Osteoblast (primary cell): ENCODE measurements around the gene SOX6. TPM values are rescaled to one million over a fixed set of nuclear protein-coding genes. Genes with fewer than 3 reads are reported as not detected.
A peak's percentile ranks its signal among the peaks of the same experiment; 100 is the strongest.

Experiments used
- DNase-seq: peaks from one replicate; pipeline ENCODE4 v3.0.0; 2011; ENCODE audit warnings: low spot score, mixed read lengths; ENCODE audit not compliant: insufficient read length; ENCODE audit errors: missing footprints
- H2AFZ ChIP-seq: 2 replicates; pipeline ENCODE4 v1.6.0; 2011; ENCODE audit warnings: mild to moderate bottlenecking, low read length
- H3K27ac ChIP-seq: 2 replicates; pipeline ENCODE4 v1.5.1; 2011; ENCODE audit warnings: mild to moderate bottlenecking, low read depth, low read length, moderate library complexity
- H3K27me3 ChIP-seq: 2 replicates; pipeline ENCODE4 v1.6.0; 2012; ENCODE audit warnings: mild to moderate bottlenecking, control low read depth, inconsistent platforms, low read length, moderate library complexity; ENCODE audit not compliant: insufficient read depth
- H3K36me3 ChIP-seq: 2 replicates; pipeline ENCODE4 v1.5.1; 2011; ENCODE audit warnings: mild to moderate bottlenecking, low read length, control low read depth, moderate library complexity; ENCODE audit not compliant: insufficient read depth
- H3K4me1 ChIP-seq: 2 replicates; pipeline ENCODE4 v1.5.1; 2011; ENCODE audit warnings: mild to moderate bottlenecking, low read length, control low read depth, moderate library complexity; ENCODE audit not compliant: insufficient read depth
- H3K4me2 ChIP-seq: 2 replicates; pipeline ENCODE4 v1.6.0; 2011; ENCODE audit warnings: mild to moderate bottlenecking, low read length; ENCODE audit not compliant: insufficient read depth
- H3K4me3 ChIP-seq: fragments of 200-600 bp; sonication (generic); 3 replicates; pipeline ENCODE4 v1.5.1; 2012; ENCODE audit warnings: mild to moderate bottlenecking, low read length, inconsistent platforms; ENCODE audit not compliant: insufficient read depth
- H3K79me2 ChIP-seq: 2 replicates; pipeline ENCODE4 v1.6.0; 2012; ENCODE audit warnings: mild to moderate bottlenecking, low read length, control low read depth, inconsistent platforms; ENCODE audit not compliant: insufficient read depth
- H3K9me3 ChIP-seq: 2 replicates; pipeline ENCODE4 v1.5.1; 2011; ENCODE audit warnings: low read depth, low read length, control low read depth
- H4K20me1 ChIP-seq: 2 replicates; pipeline ENCODE4 v1.6.0; 2012; ENCODE audit warnings: mild to moderate bottlenecking, low read length, control low read depth; ENCODE audit not compliant: insufficient read depth
- CTCF ChIP-seq: IDR thresholded peaks from 2 replicates; pipeline ENCODE4 v1.5.1; 2011; ENCODE audit warnings: mild to moderate bottlenecking, low read depth, low read length, moderate library complexity; ENCODE audit errors: extremely low read depth
- total RNA-seq: library from RNA; depleted of rRNA; stranded (reverse); fragments of >200 nt; gene quantifications from 2 replicates; pipeline ENCODE4 v1.2.3, GENCODE V29; 2012

SOX6 gene
- total RNA-seq, 1 donor = 3.3 TPM

DNA sequence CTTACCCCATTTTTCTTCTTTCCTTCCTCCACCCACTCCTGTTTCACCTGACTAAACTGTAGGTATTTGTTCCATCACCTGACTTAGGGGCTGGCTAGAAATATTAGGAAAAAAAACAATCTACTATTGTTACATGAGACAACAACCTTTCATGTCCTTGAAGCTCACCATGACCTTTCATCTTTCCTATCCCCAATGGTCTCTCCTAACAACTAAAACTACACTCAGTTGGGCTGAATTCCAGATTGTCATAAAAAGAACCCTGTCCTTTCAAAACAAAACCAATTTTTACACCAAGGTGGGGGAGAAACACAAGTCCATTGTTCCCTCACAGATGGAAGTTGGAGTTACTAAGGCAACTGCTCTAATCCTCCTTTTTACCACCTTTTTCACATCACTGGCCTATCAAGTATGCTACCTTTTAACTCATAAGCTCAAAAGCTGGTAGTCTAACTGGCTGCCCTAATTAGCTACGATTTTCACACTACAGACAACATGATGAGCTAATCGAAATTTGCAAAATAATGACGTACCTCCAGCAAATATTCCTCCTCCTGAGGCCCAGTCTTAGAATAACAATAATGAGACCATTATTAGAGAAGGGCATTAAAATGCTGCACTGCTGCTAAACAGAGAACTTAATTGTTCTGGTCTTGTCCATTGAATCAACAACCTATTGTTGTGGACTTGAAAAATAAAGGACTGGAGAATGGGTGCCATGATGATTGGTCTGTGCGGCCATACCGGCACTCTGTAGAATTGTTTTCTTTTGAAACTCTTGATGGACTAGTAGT is 46.5 kb upstream of the SOX6 start:
- Histone ChIP-seq H3K9me3 (no peaks in the 10 kb centered on the region), H2AFZ (no peak overlapping the region), H3K79me2 (no peaks in the 10 kb centered on the region), H3K4me2 (no peak overlapping the region), H3K4me1 (no peaks in the 10 kb centered on the region), H3K36me3 (no peaks in the 10 kb centered on the region), H3K27me3 (no peaks in the 10 kb centered on the region), H3K27ac (no peak overlapping the region), H4K20me1 (no peaks in the 10 kb centered on the region), H3K4me3 (no peak overlapping the region)
- no peak for TF ChIP-seq CTCF
- DNase-seq = no peak

DNA sequence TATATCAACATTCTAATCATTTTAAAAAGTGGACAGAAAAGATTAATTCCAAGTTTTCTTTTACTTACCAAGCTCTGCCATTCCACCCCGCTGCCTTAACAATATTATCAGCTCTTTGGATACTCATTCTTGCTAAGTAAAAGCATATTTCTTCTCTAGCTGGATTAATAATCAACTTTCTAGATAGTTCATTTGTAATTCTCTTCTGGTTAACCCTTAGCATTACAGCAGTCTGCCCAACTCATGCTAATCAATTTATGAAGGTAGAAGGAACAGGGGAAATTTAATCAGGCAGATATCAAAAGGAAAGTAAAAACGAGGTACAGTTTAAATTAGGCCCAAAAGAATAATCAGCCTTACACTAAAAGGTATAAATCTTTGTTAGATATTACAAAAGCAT is 41.0 kb upstream of the SOX6 start:
- no peak for DNase-seq
- H4K20me1 ChIP-seq = no peaks in the 10 kb centered on the region
- H3K27ac ChIP-seq = no peak overlapping the region

DNA sequence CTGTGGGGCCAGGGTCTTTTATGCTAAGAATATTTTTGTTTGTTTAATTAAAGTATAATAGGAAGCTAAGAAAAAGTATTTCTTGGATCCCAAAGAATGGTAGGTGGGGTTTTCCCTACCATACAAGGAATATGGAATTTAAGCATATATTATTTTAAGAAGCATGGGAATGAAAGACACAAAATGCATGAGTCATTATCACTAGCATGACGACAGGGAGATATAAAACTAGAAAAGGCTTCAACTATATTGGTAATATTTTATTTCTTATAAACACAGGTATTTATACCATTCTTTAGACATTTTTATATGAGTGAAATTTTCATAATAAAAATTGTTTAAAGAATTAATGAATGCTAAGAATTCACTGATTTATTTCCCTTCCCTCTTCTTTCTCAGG is 39.3 kb upstream of the SOX6 start:
- Histone ChIP-seq H3K27ac (no peak overlapping the region), H3K4me3 (no peak overlapping the region), H3K9me3 (no peaks in the 10 kb centered on the region), H4K20me1 (no peaks in the 10 kb centered on the region), H2AFZ (no peak overlapping the region), H3K27me3 (no peaks in the 10 kb centered on the region), H3K79me2 (no peaks in the 10 kb centered on the region), H3K4me2 (no peak overlapping the region), H3K36me3 (no peaks in the 10 kb centered on the region), H3K4me1 (no peaks in the 10 kb centered on the region)
- DNase-seq = peak; percentile 83
- no peak for TF ChIP-seq CTCF

More for the DNA sequence above, 41.0 kb upstream of the SOX6 start:
- H3K4me3 ChIP-seq = no peak overlapping the region
- H2AFZ ChIP-seq = no peak overlapping the region
- H3K36me3 ChIP-seq = no peaks in the 10 kb centered on the region
- no peaks in the 10 kb centered on the region for H3K4me1 ChIP-seq
- no peaks in the 10 kb centered on the region for H3K79me2 ChIP-seq
- no peaks in the 10 kb centered on the region for H3K9me3 ChIP-seq
- H3K27me3 ChIP-seq = no peaks in the 10 kb centered on the region
- no peak overlapping the region for H3K4me2 ChIP-seq
- no peak for TF ChIP-seq CTCF

- Histone ChIP-seq H3K36me3 (no peaks in the 10 kb centered on the region), H3K4me2 (no peak overlapping the region), H3K79me2 (no peaks in the 10 kb centered on the region), H4K20me1 (no peaks in the 10 kb centered on the region), H3K4me3 (no peak overlapping the region), H3K27me3 (no peaks in the 10 kb centered on the region), H2AFZ (no peak overlapping the region), H3K27ac (no peak overlapping the region), H3K9me3 (no peaks in the 10 kb centered on the region), H3K4me1 (no peaks in the 10 kb centered on the region)
- no peak for DNase-seq
- no peak for TF ChIP-seq CTCF
These were observed 38.6 kb upstream of the SOX6 start for GRCh38 chr11:16394947-16395346.
